ENCODE results near the gene PRKAG3. TPM values are rescaled to one million over a fixed set of nuclear protein-coding genes. Genes with fewer than 3 reads are reported as not detected.

The PRKAG3 gene
- polyA plus RNA-seq, 1 experiment = not detected

- no peaks in the 10 kb centered on the region for H3K27me3 ChIP-seq (ENCODE audit: control insufficient read depth, insufficient read depth, low read length)
- CTCF ChIA-PET = no interaction called here
- no peaks in the 10 kb centered on the region for H3K36me3 ChIP-seq (ENCODE audit: control insufficient read depth, insufficient read depth, low read length)
- TF ChIP-seq, protein P1, sequence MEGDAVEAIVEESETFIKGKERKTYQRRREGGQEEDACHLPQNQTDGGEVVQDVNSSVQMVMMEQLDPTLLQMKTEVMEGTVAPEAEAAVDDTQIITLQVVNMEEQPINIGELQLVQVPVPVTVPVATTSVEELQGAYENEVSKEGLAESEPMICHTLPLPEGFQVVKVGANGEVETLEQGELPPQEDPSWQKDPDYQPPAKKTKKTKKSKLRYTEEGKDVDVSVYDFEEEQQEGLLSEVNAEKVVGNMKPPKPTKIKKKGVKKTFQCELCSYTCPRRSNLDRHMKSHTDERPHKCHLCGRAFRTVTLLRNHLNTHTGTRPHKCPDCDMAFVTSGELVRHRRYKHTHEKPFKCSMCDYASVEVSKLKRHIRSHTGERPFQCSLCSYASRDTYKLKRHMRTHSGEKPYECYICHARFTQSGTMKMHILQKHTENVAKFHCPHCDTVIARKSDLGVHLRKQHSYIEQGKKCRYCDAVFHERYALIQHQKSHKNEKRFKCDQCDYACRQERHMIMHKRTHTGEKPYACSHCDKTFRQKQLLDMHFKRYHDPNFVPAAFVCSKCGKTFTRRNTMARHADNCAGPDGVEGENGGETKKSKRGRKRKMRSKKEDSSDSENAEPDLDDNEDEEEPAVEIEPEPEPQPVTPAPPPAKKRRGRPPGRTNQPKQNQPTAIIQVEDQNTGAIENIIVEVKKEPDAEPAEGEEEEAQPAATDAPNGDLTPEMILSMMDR (IDR thresholded peaks at IDR 0.05; ENCODE audit: insufficient read depth, low read depth, low read length) = no peak
- DNase-seq (ENCODE audit: low read depth) = no peak
- POLR2A ChIA-PET = no interaction called here
- no peak overlapping the region for H3K4me3 ChIP-seq (ENCODE audit: low read depth, low read length)
Observed at GRCh38 chr2:218785103-218785502, 46.5 kb downstream of the PRKAG3 start.

DNA sequence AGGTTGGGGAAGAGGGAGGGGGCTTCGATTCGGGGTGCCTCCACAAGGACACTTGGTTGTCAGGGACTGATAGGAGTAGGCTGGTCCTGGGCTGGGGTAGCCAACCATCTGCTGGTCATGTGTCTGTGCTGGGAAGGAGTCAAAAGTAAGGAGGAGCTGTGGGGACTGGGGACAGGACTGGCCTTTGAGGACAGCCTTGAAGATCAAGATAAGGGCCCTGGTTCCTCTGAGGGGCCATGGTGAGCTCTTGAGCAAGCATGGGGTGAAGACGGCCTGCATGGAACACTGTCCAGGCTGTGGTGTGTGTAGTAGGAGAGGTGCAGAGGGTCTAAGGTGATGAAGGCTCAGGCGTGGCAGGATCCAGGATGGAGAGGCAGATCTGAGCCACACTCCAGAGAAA, 47.9 kb downstream of the PRKAG3 start:
- POLR2A ChIA-PET = no interaction called here
- no peak for DNase-seq (ENCODE audit: low read depth)
- CTCF ChIA-PET = interaction anchor here (1.1 kb wide), 1 partner anchor 96 kb away, joined by 3 read pairs; no protein-coding TSS in a partner anchor

GRCh38 chr2:218782528-218782844, 49.1 kb downstream of the PRKAG3 start:
- Histone ChIP-seq H3K36me3 (ENCODE audit: control insufficient read depth, insufficient read depth, low read length) (no peaks in the 10 kb centered on the region; the same call in 1 of the 2 replicates), H3K27me3 (ENCODE audit: control insufficient read depth, insufficient read depth, low read length) (no peaks in the 10 kb centered on the region), H3K4me3 (ENCODE audit: low read depth, low read length) (peak overlapping the region; percentile 61)
- TF ChIP-seq, protein P1 (IDR thresholded peaks at IDR 0.05; ENCODE audit: insufficient read depth, low read depth, low read length) = no peak
- ChIA-PET CTCF (interaction anchor here (0.9 kb wide), 1 partner anchor 65 kb away, joined by 3 read pairs; no protein-coding TSS in a partner anchor), POLR2A (no interaction called here)
- no peak for DNase-seq (ENCODE audit: low read depth)

More for the DNA sequence above, 47.9 kb downstream of the PRKAG3 start:
- TF ChIP-seq, protein P1 (IDR thresholded peaks at IDR 0.05; ENCODE audit: insufficient read depth, low read depth, low read length) = no peak
- Histone ChIP-seq H3K4me3 (ENCODE audit: low read depth, low read length) (no peak overlapping the region), H3K36me3 (ENCODE audit: control insufficient read depth, insufficient read depth, low read length) (no peaks in the 10 kb centered on the region), H3K27me3 (ENCODE audit: control insufficient read depth, insufficient read depth, low read length) (no peaks in the 10 kb centered on the region)

DNA sequence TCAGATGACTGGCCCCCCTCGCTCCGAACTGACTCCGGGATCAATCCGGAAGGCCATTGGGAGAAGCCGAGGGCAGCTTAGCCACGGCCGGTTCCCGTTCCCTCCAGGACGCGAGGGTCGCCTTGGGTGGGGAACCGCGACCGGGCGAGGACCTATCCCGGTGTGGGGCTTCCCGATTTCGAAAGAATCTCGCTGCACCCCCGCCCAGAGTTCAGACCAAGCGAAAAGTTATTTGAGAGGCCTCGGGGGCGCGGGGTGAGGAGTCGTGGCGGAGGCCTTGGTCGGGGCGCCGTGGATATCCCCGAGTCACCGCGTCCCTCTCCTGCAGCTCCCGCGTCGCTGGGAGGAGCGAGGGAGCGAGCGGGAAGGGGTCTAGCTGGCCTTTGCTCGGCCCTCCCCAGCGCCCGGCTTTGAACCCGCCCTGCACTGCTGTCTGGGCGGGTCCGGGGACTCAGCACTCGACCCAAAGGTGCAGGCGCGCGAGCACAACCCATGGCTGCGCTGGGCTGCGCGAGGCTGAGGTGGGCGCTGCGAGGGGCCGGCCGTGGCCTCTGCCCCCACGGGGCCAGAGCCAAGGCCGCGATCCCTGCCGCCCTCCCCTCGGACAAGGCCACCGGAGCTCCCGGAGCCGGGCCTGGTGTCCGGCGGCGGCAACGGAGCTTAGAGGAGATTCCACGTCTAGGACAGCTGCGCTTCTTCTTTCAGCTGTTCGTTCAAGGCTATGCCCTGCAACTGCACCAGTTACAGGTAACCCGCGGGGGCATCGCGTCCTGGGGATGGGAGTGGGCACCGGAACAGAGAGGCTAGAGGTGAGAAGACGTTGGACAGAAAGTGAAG, 49.7 kb downstream of the PRKAG3 start, which contains the start of gene CYP27A1:
Gene CYP27A1 (plus strand): TSS at position 457 of the 837 bp plus-strand sequence. CDS start 36 bp downstream, at position 493.
- DNase-seq (ENCODE audit: low read depth) = no peak
- POLR2A ChIA-PET = no interaction called here
- CTCF ChIA-PET = interaction anchor here (0.6 to 1.5 kb wide), 4 partner anchors 24 to 66 kb away, joined by 3 read pairs; no protein-coding TSS in a partner anchor
- peak within 1 kb of the TSS; percentile 61 for H3K4me3 ChIP-seq (ENCODE audit: low read depth, low read length)
- TF ChIP-seq, protein P1 (IDR thresholded peaks at IDR 0.05; ENCODE audit: insufficient read depth, low read depth, low read length) = no peak
- H3K27me3 ChIP-seq (ENCODE audit: control insufficient read depth, insufficient read depth, low read length) = no peaks in the 10 kb centered on the region
- no peaks in the 10 kb centered on the region; the same call in 1 of the 2 replicates for H3K36me3 ChIP-seq (ENCODE audit: control insufficient read depth, insufficient read depth, low read length)

- Histone ChIP-seq H3K36me3 (ENCODE audit: control insufficient read depth, insufficient read depth, low read length) (no peaks in the 10 kb centered on the region; the same call in 1 of the 2 replicates), H3K27me3 (ENCODE audit: control insufficient read depth, insufficient read depth, low read length) (no peaks in the 10 kb centered on the region), H3K4me3 (ENCODE audit: low read depth, low read length) (peak overlapping the region; percentile 61)
- DNase-seq (ENCODE audit: low read depth) = no peak
- ChIA-PET CTCF (interaction anchor here (0.9 to 1.5 kb wide), 2 partner anchors 23 to 66 kb away, joined by 3 read pairs; no protein-coding TSS in a partner anchor), POLR2A (no interaction called here)
- TF ChIP-seq, protein P1 (IDR thresholded peaks at IDR 0.05; ENCODE audit: insufficient read depth, low read depth, low read length) = no peak
Observed at GRCh38 chr2:218780851-218781690, 50.5 kb downstream of the PRKAG3 start.

Data from BJ (cell line).